Activated CD4-positive, alpha-beta T cell treated with anti-CD3 and anti-CD28 coated beads, Interleukin-2, amount 10 ng/mL, durations not matched to agents 24 days and 14 days (primary cell): ENCODE measurements around the gene ARHGEF7. TPM values are rescaled to one million over a fixed set of nuclear protein-coding genes. Genes with fewer than 3 reads are reported as not detected.

Source experiments
- DNase-seq: peaks from one replicate; pipeline ENCODE4 v3.0.0; 2022
- H3K27ac Mint-ChIP-seq: one replicate; pipeline ENCODE4 v1.8.0; 2022; ENCODE audit warnings: mild to moderate bottlenecking, mixed read lengths
- H3K27me3 Mint-ChIP-seq: one replicate; pipeline ENCODE4 v1.8.0; 2022; ENCODE audit warnings: mixed read lengths
- H3K36me3 Mint-ChIP-seq: one replicate; pipeline ENCODE4 v1.8.0; 2022; ENCODE audit warnings: low read depth, mild to moderate bottlenecking, mixed read lengths
- H3K4me1 Mint-ChIP-seq: one replicate; pipeline ENCODE4 v1.8.0; 2021; ENCODE audit warnings: mixed read lengths
- H3K4me3 Mint-ChIP-seq: one replicate; pipeline ENCODE4 v1.8.0; 2022; ENCODE audit warnings: mild to moderate bottlenecking, moderate library complexity, mixed read lengths
- H3K9me3 Mint-ChIP-seq: one replicate; pipeline ENCODE4 v1.8.0; 2021; ENCODE audit warnings: mixed read lengths
- intact Hi-C: fragments of 100-400 bp; cut with micrococcal nuclease; formaldehyde crosslinking; loops from one replicate; pipeline ENCODE4 v1.15.1; 2023
- total RNA-seq: library from RNA; stranded (reverse); gene quantifications from 2 replicates; pipeline ENCODE4 v1.2.3, GENCODE V29; 2022

The ARHGEF7 gene
- total RNA-seq, 1 donor from 2014 or later, result 69.3 TPM

DNA sequence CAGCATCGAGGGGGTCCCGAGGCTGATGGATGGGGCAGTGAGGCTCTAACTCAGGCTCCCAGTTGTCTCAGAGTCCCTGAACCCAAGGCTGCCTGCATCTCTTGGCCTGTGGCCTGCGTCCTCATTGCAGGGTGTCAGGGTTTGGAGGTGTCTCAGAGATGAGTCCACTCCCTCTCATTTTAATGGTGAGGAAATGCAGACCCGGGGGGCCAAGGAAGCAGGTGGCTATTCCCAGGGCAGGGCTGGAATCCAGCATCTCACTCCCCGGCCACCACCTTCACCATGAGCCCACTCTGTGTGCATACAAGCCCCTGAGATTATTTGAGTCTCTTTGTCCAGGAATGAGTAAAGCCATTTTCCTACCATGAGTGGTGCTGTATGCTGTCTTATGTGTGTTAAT lies 226.8 kb downstream of the ARHGEF7 start:
- no peaks in the 10 kb centered on the region for H3K36me3 Mint-ChIP-seq
- no peak overlapping the region for H3K27ac Mint-ChIP-seq
- no peak for DNase-seq
- H3K4me1 Mint-ChIP-seq, result no peaks in the 10 kb centered on the region
- H3K9me3 Mint-ChIP-seq, result no peaks in the 10 kb centered on the region
- intact Hi-C loops, result no loop called here
- H3K27me3 Mint-ChIP-seq, result no peaks in the 10 kb centered on the region
- no peak overlapping the region for H3K4me3 Mint-ChIP-seq

DNA sequence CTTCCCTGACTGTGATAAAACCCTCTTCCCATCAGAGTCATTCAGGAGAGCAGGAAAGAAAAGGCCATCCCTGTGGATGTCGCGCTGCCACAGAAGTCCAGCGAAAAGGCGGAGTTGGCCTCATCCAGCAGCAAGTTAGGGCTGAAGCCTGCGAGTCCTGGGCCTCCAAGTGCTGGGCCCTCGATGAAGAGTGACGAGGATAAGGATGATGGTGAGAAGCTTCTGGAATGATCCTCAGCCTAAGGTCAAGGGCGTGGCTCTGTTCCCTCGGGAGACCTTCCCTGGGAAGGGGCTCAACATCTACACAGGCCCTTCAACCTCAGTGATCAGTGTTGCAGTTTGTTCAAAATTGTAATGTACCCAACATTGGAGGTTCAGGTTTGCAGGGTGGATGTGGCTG lies 227.6 kb downstream of the ARHGEF7 start:
- Mint-ChIP-seq H3K36me3 (no peaks in the 10 kb centered on the region), H3K27me3 (no peaks in the 10 kb centered on the region), H3K9me3 (no peaks in the 10 kb centered on the region), H3K27ac (no peak overlapping the region), H3K4me1 (no peaks in the 10 kb centered on the region), H3K4me3 (no peak overlapping the region)
- intact Hi-C loops, result no loop called here
- DNase-seq, result no peak

DNA sequence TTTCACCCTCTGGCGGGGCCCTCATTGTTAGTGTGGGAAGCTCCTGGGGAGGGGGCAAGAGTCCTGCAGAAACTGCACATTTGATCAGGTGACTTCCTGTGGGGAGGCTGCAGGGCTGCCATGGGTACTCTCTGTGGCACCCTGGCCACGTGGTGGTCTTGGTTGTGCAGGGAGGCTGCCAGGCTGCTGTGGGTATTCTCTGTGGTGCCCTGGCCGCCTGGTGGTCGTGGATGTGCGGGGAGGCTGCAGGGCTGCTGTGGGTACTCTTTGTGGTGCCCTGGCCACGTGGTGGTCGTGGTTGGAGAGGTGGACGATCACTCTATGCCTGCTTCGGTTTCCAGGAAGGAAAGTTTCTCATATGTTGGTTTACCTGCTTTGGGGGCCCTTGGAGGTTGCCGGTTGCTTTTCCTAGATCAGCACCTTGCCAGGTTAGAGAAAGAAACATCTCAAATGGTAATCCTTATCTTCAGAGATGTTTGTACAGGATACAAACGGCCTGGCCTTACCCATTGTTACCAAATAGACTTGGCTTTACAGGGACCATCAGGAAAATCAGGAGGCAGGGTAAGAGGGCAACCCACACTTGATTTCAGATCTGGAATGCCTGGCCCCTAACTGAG lies 228.2 kb downstream of the ARHGEF7 start:
- no peaks in the 10 kb centered on the region for H3K9me3 Mint-ChIP-seq
- no peak overlapping the region for H3K4me3 Mint-ChIP-seq
- no peaks in the 10 kb centered on the region for H3K27me3 Mint-ChIP-seq
- DNase-seq, result no peak
- H3K27ac Mint-ChIP-seq, result no peak overlapping the region
- intact Hi-C loops, result no loop called here
- H3K36me3 Mint-ChIP-seq, result no peaks in the 10 kb centered on the region
- no peaks in the 10 kb centered on the region for H3K4me1 Mint-ChIP-seq

DNA sequence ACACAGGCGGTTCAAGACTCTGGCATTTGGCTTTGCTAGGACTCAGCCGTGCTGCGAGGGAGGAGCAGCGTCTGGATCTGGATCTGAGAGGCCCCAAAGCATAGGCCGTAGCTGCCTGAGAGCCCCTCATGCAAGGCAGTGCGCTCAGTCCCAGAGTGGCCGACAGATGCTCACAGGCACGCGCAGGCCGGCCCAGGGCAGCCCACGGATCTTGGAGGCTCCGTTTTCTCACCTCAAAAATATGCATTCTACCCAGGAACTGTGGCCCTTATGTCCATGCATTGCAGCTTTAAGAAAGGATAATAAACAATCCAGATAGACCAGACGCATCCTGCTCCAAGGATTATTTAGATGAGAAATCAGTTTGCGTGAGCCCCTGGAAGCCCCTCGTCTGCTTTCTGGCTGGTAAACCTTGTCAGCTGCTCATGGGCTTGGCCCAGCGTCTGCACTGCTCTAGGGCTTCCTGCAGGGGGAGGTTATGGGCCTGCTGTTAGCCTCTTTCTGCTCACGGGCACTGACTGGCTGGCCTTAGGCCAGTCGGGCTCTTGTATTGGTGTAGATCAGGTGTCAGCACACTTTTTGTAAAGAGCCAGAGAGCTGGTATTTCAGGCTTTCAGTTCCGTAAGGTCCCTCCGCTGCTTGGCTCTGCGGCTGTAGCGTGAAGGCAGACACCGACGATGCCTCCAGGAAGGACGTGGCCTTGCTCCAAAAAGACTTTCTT lies 229.5 kb downstream of the ARHGEF7 start:
- DNase-seq, result no peak
- Mint-ChIP-seq H3K9me3 (no peaks in the 10 kb centered on the region), H3K27ac (no peak overlapping the region), H3K27me3 (no peaks in the 10 kb centered on the region), H3K4me3 (no peak overlapping the region), H3K4me1 (no peaks in the 10 kb centered on the region), H3K36me3 (no peaks in the 10 kb centered on the region)
- intact Hi-C loops, result no loop called here

DNA sequence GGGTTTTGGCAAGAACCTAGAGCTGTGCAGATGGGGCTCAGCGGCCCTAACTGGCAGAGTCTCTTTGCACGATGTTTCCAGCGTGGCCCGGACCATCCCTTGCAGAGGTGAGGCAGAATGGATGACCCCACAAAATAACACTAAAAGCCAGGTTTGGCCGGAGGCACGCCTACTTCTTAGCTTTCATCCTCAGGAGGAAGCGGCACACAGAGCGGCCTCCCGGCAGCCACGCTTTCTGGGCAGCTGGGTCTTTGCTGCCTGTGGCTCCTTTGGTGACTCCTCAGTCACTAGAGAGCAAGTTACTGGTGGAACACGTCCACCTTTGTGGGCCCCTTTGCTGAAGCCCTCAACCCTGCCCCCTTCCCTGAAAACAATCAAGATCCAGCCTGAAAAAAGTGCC lies 230.6 kb downstream of the ARHGEF7 start:
- no peak for DNase-seq
- no peaks in the 10 kb centered on the region for H3K36me3 Mint-ChIP-seq
- H3K4me3 Mint-ChIP-seq, result no peak overlapping the region
- H3K9me3 Mint-ChIP-seq, result no peaks in the 10 kb centered on the region
- no peaks in the 10 kb centered on the region for H3K4me1 Mint-ChIP-seq
- H3K27ac Mint-ChIP-seq, result no peak overlapping the region
- intact Hi-C loops, result no loop called here
- peaks cover under 1% of the 10 kb centered on the region for H3K27me3 Mint-ChIP-seq

DNA sequence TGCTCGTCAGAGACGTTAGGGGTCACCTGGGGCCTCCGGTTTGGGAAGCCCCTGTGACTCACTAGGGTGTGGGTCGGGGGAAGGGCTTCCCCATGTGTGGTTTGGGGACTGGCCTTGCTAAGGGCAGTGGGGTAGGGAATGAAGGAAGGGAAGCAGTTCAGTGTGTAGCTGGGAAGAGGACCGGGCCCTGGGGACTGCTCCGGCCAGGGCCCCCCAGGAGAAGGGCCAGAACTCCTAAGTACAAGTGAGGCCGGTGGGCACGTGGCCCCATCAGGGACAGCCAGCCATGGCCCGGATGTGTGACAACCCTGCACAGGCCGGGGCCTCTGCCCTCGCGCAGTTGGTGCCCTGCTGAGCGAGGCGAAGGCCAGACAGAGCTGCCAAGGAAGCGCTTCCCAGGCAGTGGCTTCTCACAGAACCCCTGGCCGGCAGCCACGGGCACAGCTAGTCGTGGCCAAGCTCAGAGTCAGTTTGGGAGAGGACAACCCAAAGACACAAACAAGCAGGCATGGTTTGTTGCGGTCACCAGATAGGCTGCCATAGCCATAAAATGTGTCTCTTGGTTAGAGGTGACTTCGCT lies 231.1 kb downstream of the ARHGEF7 start:
- Mint-ChIP-seq H3K4me3 (no peak overlapping the region), H3K27me3 (peaks cover 2% of the 10 kb centered on the region), H3K9me3 (no peaks in the 10 kb centered on the region), H3K4me1 (no peaks in the 10 kb centered on the region), H3K36me3 (no peaks in the 10 kb centered on the region), H3K27ac (no peak overlapping the region)
- intact Hi-C loops, result no loop called here
- no peak for DNase-seq

DNA sequence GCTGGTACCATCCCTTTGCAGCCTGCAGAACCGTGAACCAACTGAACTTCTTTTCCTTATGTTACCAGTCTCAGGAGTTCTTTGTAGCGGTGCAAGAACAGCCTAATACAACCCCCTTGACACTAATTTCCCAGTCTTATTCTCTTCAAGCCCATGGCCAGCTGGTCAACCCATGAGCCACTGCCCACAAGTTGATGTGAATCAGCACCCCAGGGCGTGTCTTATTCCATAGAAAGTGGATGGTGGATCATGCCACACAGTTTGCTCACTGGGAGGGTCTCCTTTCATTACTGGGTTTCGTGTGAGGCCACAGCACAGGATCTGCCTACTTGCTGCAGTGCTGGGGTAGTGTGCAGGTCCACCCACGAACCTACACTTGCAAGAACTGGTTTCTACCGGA lies 232.3 kb downstream of the ARHGEF7 start:
- no peaks in the 10 kb centered on the region for H3K9me3 Mint-ChIP-seq
- no peaks in the 10 kb centered on the region for H3K36me3 Mint-ChIP-seq
- no peak for DNase-seq
- H3K27ac Mint-ChIP-seq, result no peak overlapping the region
- no peak overlapping the region for H3K4me3 Mint-ChIP-seq
- peaks cover 4% of the 10 kb centered on the region for H3K27me3 Mint-ChIP-seq
- intact Hi-C loops, result no loop called here
- no peaks in the 10 kb centered on the region for H3K4me1 Mint-ChIP-seq

DNA sequence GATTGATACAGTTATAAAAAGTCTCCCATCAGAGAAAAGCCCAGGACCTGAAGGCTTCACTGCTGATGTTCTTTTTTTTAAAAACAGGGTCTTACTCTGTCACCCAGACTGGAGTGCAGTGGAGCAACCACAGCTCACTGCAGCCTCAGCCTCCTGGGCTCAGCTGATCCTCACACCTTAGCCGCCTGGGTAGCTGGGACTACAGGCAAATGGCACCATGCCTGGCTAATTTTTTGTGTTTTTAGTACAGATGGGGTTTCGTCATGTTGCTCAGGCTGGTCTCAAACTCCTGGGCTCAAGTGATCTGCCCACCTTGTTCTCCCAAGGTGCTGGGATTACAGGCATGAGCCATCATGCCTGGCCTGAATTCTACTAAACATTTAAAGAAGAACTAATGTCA lies 238.4 kb downstream of the ARHGEF7 start:
- H3K27me3 Mint-ChIP-seq, result peaks cover 15% of the 10 kb centered on the region
- no peaks in the 10 kb centered on the region for H3K9me3 Mint-ChIP-seq
- H3K27ac Mint-ChIP-seq, result no peak overlapping the region

DNA sequence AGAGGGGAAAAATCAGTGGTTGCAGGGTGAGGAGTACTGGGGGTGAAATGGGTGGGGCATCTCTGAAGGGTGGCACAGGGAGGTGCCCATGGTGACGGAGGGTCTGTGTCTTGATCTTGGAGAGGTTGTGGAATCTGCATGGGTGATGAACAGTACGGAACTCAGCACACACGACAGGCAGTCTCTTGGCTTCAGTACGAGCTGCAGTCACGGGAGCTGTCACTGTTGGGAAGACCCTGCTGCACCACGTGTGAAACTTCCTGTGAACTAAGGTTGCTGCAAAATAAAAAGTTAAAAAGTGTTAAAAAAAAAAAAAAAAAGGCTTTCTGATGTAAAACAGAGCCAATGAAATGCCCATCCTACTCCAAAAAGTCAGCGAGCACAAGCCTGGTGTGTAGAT lies 239.7 kb downstream of the ARHGEF7 start:
- Mint-ChIP-seq H3K27ac (no peak overlapping the region), H3K9me3 (no peaks in the 10 kb centered on the region), H3K4me3 (no peak overlapping the region), H3K36me3 (no peaks in the 10 kb centered on the region), H3K4me1 (no peaks in the 10 kb centered on the region), H3K27me3 (peaks cover 15% of the 10 kb centered on the region)
- intact Hi-C loops, result no loop called here
- peak; percentile 24 for DNase-seq

More for the DNA sequence above, 238.4 kb downstream of the ARHGEF7 start:
- Mint-ChIP-seq H3K4me3 (no peak overlapping the region), H3K4me1 (no peaks in the 10 kb centered on the region), H3K36me3 (no peaks in the 10 kb centered on the region)
- intact Hi-C loops, result no loop called here
- peak; percentile 21 for DNase-seq

Other genes with a start within 250 kb of the ARHGEF7 start
- 145 and 147 TPM in 2 replicates for gene ANKRD10, start 200.2 kb upstream of the ARHGEF7 start, total RNA-seq
- gene TEX29, start 205.3 kb downstream of the ARHGEF7 start, total RNA-seq, result 0.50 and 0.51 TPM in 2 replicates